WTC11 (cell line): Measurements from ENCODE around the gene ADCY1. TPM values are rescaled to one million over a fixed set of nuclear protein-coding genes. Genes with fewer than 3 reads are reported as not detected.

Experiments
- ATAC-seq: fragments of 200-7000 bp; cut with Tn5 transposase; 2 replicates; pipeline ENCODE4 v1.10.0; 2021; ENCODE audit warnings: mild to moderate bottlenecking, moderate library complexity
- CTCF ChIA-PET: fragments of 300-600 bp; sonication (Branson Sonifier 250); formaldehyde crosslinking; loops from one replicate; lab custom pipeline; 2021; ENCODE audit warnings: antibody characterized with exemption; lab: Charles Lee
- POLR2A ChIA-PET: fragments of 350-600 bp; sonication (Branson Sonifier 250); formaldehyde crosslinking; loops from one replicate; lab custom pipeline; 2021; ENCODE audit warnings: antibody characterized with exemption; lab: Charles Lee
- DNase-seq: peaks from one replicate; pipeline ENCODE4 v3.0.0; 2021; ENCODE audit warnings: low spot score
- H3K27ac Mint-ChIP-seq: 2 replicates; pipeline ENCODE4 v1.8.0; 2021; ENCODE audit warnings: mixed read lengths
- H3K27me3 Mint-ChIP-seq: 2 replicates; pipeline ENCODE4 v1.8.0; 2021; ENCODE audit warnings: low read depth, mild to moderate bottlenecking, moderate library complexity, mixed read lengths
- H3K36me3 Mint-ChIP-seq: 2 replicates; pipeline ENCODE4 v1.8.0; 2021; ENCODE audit warnings: mixed read lengths
- H3K4me1 Mint-ChIP-seq: 2 replicates; pipeline ENCODE4 v1.8.0; 2022; ENCODE audit warnings: mixed read lengths
- H3K4me3 Mint-ChIP-seq: 2 replicates; pipeline ENCODE4 v1.8.0; 2021; ENCODE audit warnings: mild to moderate bottlenecking, moderate library complexity, mixed read lengths
- H3K9me3 Mint-ChIP-seq: 2 replicates; pipeline ENCODE4 v1.8.0; 2021; ENCODE audit warnings: mixed read lengths
- AFF4 ChIP-seq: sonication (generic); formaldehyde crosslinking; IDR thresholded peaks from 2 replicates; pipeline ENCODE4 v1.8.1; 2023; ENCODE audit warnings: mild to moderate bottlenecking, missing genetic modification reagents, borderline replicate concordance
- AR ChIP-seq: fragments of 250-450 bp; sonication (Bioruptor Pico); IDR thresholded peaks from 2 replicates; pipeline ENCODE4 v1.9.0; 2021; ENCODE audit warnings: mild to moderate bottlenecking
- CBFB ChIP-seq: sonication (generic); formaldehyde crosslinking; IDR thresholded peaks from 2 replicates; pipeline ENCODE4 v1.8.1; 2022; ENCODE audit warnings: mild to moderate bottlenecking, low read depth, missing genetic modification reagents
- ELF4 ChIP-seq: sonication (generic); formaldehyde crosslinking; IDR thresholded peaks from 2 replicates; pipeline ENCODE4 v1.8.1; 2022; ENCODE audit warnings: low read depth, mild to moderate bottlenecking, moderate library complexity, missing genetic modification reagents
- EMX1 ChIP-seq: fragments of 250-450 bp; sonication (Bioruptor Pico); IDR thresholded peaks from 2 replicates; pipeline ENCODE4 v1.8.0; 2021; ENCODE audit warnings: mild to moderate bottlenecking
- FOXP1 ChIP-seq: sonication (generic); formaldehyde crosslinking; IDR thresholded peaks from 2 replicates; pipeline ENCODE4 v1.8.0; 2022; ENCODE audit warnings: missing genetic modification reagents, mild to moderate bottlenecking, moderate library complexity, borderline replicate concordance
- JUN ChIP-seq: sonication (generic); formaldehyde crosslinking; IDR thresholded peaks from 2 replicates; pipeline ENCODE4 v1.8.0; 2023; ENCODE audit warnings: mild to moderate bottlenecking, missing genetic modification reagents
- KAT7 ChIP-seq: sonication (generic); formaldehyde crosslinking; IDR thresholded peaks from 2 replicates; pipeline ENCODE4 v1.8.1; 2023; ENCODE audit warnings: missing genetic modification reagents, mild to moderate bottlenecking, borderline replicate concordance
- MAX ChIP-seq: sonication (generic); formaldehyde crosslinking; IDR thresholded peaks from 2 replicates; pipeline ENCODE4 v1.8.0; 2022; ENCODE audit warnings: mild to moderate bottlenecking, missing genetic modification reagents
- NR1H2 ChIP-seq: sonication (generic); formaldehyde crosslinking; IDR thresholded peaks from 2 replicates; pipeline ENCODE4 v1.9.0; 2021; ENCODE audit warnings: mild to moderate bottlenecking, moderate library complexity, missing genetic modification reagents
- NR3C1 ChIP-seq: sonication (generic); formaldehyde crosslinking; conservative IDR thresholded peaks from 2 replicates; pipeline ENCODE4 v1.8.1; 2023; ENCODE audit warnings: low read depth, mild to moderate bottlenecking, missing genetic modification reagents
- OVOL2 ChIP-seq: fragments of 250-450 bp; sonication (Bioruptor Pico); IDR thresholded peaks from 2 replicates; pipeline ENCODE4 v1.9.0; 2021; ENCODE audit warnings: mild to moderate bottlenecking, borderline replicate concordance
- PREB ChIP-seq: sonication (generic); formaldehyde crosslinking; IDR thresholded peaks from 2 replicates; pipeline ENCODE4 v1.8.1; 2022; ENCODE audit warnings: mild to moderate bottlenecking, missing genetic modification reagents, moderate library complexity, borderline replicate concordance
- STAT6 ChIP-seq: sonication (generic); formaldehyde crosslinking; conservative IDR thresholded peaks from 2 replicates; pipeline ENCODE4 v1.8.1; 2023; ENCODE audit warnings: mild to moderate bottlenecking, low read depth, missing genetic modification reagents, moderate library complexity
- ZBTB21 ChIP-seq: sonication (generic); formaldehyde crosslinking; IDR thresholded peaks from 2 replicates; pipeline ENCODE4 v1.8.1; 2023; ENCODE audit warnings: mild to moderate bottlenecking, missing genetic modification reagents, borderline replicate concordance
- ZNF121 ChIP-seq: sonication (generic); formaldehyde crosslinking; IDR thresholded peaks from 2 replicates; pipeline ENCODE4 v1.8.0; 2023; ENCODE audit warnings: missing genetic modification reagents
- ZNF138 ChIP-seq: sonication (generic); formaldehyde crosslinking; conservative IDR thresholded peaks from 2 replicates; pipeline ENCODE4 v1.8.1; 2022; ENCODE audit warnings: mild to moderate bottlenecking, moderate library complexity, missing genetic modification reagents
- ZNF425 ChIP-seq: fragments of 250-450 bp; sonication (Bioruptor Pico); conservative IDR thresholded peaks from 2 replicates; pipeline ENCODE4 v1.9.0; 2021; ENCODE audit warnings: mild to moderate bottlenecking
- ZNF512 ChIP-seq: sonication (generic); formaldehyde crosslinking; IDR thresholded peaks from 2 replicates; pipeline ENCODE4 v1.8.1; 2022; ENCODE audit warnings: missing genetic modification reagents, borderline replicate concordance
- total RNA-seq: library from RNA; stranded (reverse); gene quantifications from 3 replicates; pipeline ENCODE4 v1.2.3, GENCODE V29; 2021

ADCY1 gene
- total RNA-seq, 1 experiment from 2014 or later = 29.0 TPM

- ChIA-PET CTCF (interaction anchor here (1.3 kb wide), 1 partner anchor 9 kb away, joined by 3 read pairs; no protein-coding TSS in a partner anchor), POLR2A (no interaction called here)
- H3K4me1 Mint-ChIP-seq = no peaks in the 10 kb centered on the region
- H3K27ac Mint-ChIP-seq = no peak overlapping the region
- no peak for ATAC-seq
- peaks cover 4% of the 10 kb centered on the region; the same call in 1 of the 2 replicates for H3K36me3 Mint-ChIP-seq
- no peak for TF ChIP-seq AR (CRISPR knock-in tag)
- TF ChIP-seq NR3C1 = no peak
- no peak for TF ChIP-seq MAX
- no peak for TF ChIP-seq FOXP1 (CRISPR knock-in tag)
- no peak for TF ChIP-seq ZBTB21 (CRISPR knock-in tag)
- no peak for TF ChIP-seq ZNF512 (CRISPR knock-in tag)
- no peak for TF ChIP-seq PREB
- TF ChIP-seq STAT6 = no peak
- no peak for TF ChIP-seq ZNF138 (CRISPR knock-in tag)
- TF ChIP-seq CBFB (CRISPR knock-in tag) = no peak
- TF ChIP-seq ZNF425 (CRISPR knock-in tag) = no peak
- no peak for TF ChIP-seq NR1H2
- no peak for TF ChIP-seq OVOL2 (CRISPR knock-in tag)
- no peak for TF ChIP-seq ZNF121 (CRISPR knock-in tag)
- TF ChIP-seq JUN (CRISPR knock-in tag) = no peak
- TF ChIP-seq KAT7 = no peak
- TF ChIP-seq AFF4 (CRISPR knock-in tag) = no peak
- TF ChIP-seq ELF4 = no peak
- TF ChIP-seq EMX1 (CRISPR knock-in tag) = no peak
- no peak for DNase-seq
- H3K27me3 Mint-ChIP-seq = no peaks in the 10 kb centered on the region
- no peak overlapping the region for H3K4me3 Mint-ChIP-seq
- H3K9me3 Mint-ChIP-seq = no peaks in the 10 kb centered on the region
Measured at GRCh38 chr7:45711161-45711490, 137.0 kb downstream of the ADCY1 start.
